ENCODE measurements around the gene SV2B.

SV2B gene

GRCh38 chr15:91257746-91258414, 157.8 kb downstream of the SV2B start:
- H3K4me3 ChIP-seq (ENCODE audit: control insufficient read depth, low read depth, low read length) = no peak overlapping the region
- no peak for TF ChIP-seq CTCF (IDR thresholded peaks at IDR 0.05; ENCODE audit: control insufficient read depth, insufficient read depth, low read depth, low read length, missing control alignments)
- DNase-seq (ENCODE audit: low read depth) = no peak

GRCh38 chr15:91258415-91258759, 158.3 kb downstream of the SV2B start:
- TF ChIP-seq CTCF (IDR thresholded peaks at IDR 0.05; ENCODE audit: control insufficient read depth, insufficient read depth, low read depth, low read length, missing control alignments) = no peak
- no peak for DNase-seq (ENCODE audit: low read depth)
- H3K4me3 ChIP-seq (ENCODE audit: control insufficient read depth, low read depth, low read length) = no peak overlapping the region

- TF ChIP-seq CTCF (IDR thresholded peaks at IDR 0.05; ENCODE audit: control insufficient read depth, insufficient read depth, low read depth, low read length, missing control alignments) = no peak
Measured at GRCh38 chr15:91259077-91259476, 159.0 kb downstream of the SV2B start.

GRCh38 chr15:91261345-91261744, 161.3 kb downstream of the SV2B start:
- H3K4me3 ChIP-seq (ENCODE audit: control insufficient read depth, low read depth, low read length) = no peak overlapping the region
- DNase-seq (ENCODE audit: low read depth) = no peak
- TF ChIP-seq CTCF (IDR thresholded peaks at IDR 0.05; ENCODE audit: control insufficient read depth, insufficient read depth, low read depth, low read length, missing control alignments) = no peak

More at GRCh38 chr15:91259077-91259476, 159.0 kb downstream of the SV2B start:
- H3K4me3 ChIP-seq (ENCODE audit: control insufficient read depth, low read depth, low read length) = no peak overlapping the region
- DNase-seq (ENCODE audit: low read depth) = no peak

- no peak for DNase-seq (ENCODE audit: low read depth)
- TF ChIP-seq CTCF (IDR thresholded peaks at IDR 0.05; ENCODE audit: control insufficient read depth, insufficient read depth, low read depth, low read length, missing control alignments) = no peak
- H3K4me3 ChIP-seq (ENCODE audit: control insufficient read depth, low read depth, low read length) = no peak overlapping the region
Measured at GRCh38 chr15:91263632-91264531, 163.8 kb downstream of the SV2B start.

GRCh38 chr15:91264651-91265351, 164.7 kb downstream of the SV2B start:
- H3K4me3 ChIP-seq (ENCODE audit: control insufficient read depth, low read depth, low read length) = no peak overlapping the region
- TF ChIP-seq CTCF (IDR thresholded peaks at IDR 0.05; ENCODE audit: control insufficient read depth, insufficient read depth, low read depth, low read length, missing control alignments) = no peak
- DNase-seq (ENCODE audit: low read depth) = no peak
